NCI-H2029 (cell line): Measurements from ENCODE around the gene CHORDC1.
"Not testable (repeated sequence)": the region's sequence is repeated elsewhere in the genome, so short reads cannot be mapped to it uniquely, and the experiment has no call there.

Source experiments
- DNase-seq: peaks from one replicate; lab custom pipeline; 2025; lab: John Stamatoyannopoulos, UW

Gene CHORDC1

GRCh38 chr11:90222459-90223247, at the start of gene CHORDC1:
CHORDC1 (minus strand) TSS chr11:90223049; CDS start chr11:90222954, 95 bp downstream.
- peak; percentile 85 for DNase-seq

DNA sequence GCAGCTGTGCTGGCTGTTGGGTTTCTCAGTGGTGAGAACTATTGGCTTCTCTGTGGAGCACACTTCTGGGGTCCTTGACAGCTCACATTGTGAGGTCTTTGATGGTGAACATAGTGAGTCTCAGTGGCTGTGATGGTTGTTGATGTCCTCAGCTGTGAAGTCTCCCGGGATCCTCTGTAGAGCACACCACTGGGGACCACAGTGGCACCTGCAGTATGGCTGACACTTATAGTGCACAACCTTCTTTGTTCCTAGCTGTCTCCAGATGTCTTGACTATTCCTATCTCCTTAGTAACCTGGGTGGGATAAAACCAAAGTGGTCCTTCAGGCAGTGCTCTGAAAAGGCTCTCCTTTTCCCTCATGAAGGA, 34.3 kb upstream of the CHORDC1 start:
- DNase-seq: no peak

DNA sequence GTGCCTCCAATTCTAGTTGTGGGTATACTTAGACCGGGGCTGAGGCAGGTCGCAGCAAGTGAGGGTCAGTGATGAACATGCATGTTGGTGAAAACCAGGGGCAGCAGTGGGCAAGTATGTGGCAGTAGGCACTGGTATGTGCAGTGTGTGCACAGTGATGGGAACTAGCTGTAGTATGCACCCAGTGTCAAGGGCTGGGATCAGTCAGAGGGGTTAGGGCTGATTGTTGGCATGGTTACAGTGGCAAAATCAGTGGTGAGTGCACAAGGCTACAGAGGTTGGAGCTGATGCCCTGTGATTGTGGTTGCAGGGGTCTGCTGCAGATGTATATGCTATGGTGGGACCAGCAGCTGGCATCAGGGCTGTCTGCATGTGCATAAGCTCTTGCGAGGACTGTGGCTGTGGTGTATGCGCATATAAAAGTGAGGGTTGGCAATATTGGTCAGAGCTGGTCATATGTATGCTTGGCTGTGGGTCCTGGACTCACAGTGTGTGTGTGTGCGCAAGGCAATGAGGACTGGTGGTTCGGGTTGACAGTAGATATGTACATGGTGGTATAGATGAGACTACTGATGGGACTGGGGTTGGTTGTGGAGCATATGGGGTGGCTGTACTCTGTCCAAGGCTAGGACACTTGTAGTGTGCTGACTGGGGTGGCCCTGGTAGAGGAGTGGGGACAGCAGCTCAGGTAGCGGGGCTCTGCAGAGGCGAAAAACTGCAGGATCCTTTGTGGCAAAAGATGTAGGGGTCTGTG, 33.7 kb upstream of the CHORDC1 start:
- DNase-seq: no peak

- DNase-seq: no peak
Measured at GRCh38 chr11:90254065-90254464, 31.2 kb upstream of the CHORDC1 start.

GRCh38 chr11:90252053-90252452, 29.2 kb upstream of the CHORDC1 start:
- DNase-seq: no peak

DNA sequence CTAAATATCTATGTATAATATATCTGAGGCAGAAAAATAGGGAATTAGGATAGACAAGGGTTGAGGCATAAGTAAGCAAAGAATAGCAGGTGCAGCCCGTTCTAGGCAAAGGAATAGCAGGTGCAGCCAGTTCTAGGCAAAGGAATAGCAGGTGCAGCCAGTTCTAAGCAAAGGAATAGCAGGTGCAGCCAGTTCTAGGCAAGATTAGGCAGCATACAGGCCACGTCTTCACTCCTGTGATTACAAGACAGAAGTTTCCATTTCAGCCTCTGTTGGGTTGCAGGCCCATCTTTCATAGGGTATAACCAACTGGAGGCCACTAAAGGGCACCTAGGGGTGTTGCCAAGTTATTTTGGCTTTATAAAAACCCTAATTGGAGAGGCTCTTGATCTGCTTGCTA, 28.8 kb upstream of the CHORDC1 start:
- no peak for DNase-seq

GRCh38 chr11:90250970-90251369, 28.1 kb upstream of the CHORDC1 start:
- no peak for DNase-seq

DNA sequence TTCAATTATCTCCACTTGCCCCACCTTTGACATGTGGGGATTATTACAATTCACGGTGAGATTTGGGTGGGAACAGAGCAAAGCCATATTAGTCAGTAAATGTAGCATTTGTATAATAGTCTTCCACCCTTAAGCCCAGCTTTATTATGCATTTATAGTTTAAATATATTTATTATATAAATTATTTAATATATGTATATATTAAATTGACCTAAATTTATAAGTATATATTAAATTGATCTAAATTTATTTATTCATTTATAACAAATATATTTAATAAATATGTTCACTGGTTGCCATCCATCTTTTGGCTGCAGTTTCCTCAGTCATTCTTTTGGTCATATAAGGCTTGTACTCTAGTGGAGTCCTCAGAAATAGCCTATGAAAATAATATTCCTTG, 23.6 kb upstream of the CHORDC1 start:
- no peak for DNase-seq

- DNase-seq: peak; percentile 17
Measured at GRCh38 chr11:90243534-90243933, 20.7 kb upstream of the CHORDC1 start.

- no peak for DNase-seq
Measured at GRCh38 chr11:90242894-90243416, 20.1 kb upstream of the CHORDC1 start.

GRCh38 chr11:90241414-90241813, 18.6 kb upstream of the CHORDC1 start:
- peak; percentile 52 for DNase-seq

- not testable (repeated sequence) for DNase-seq
Measured at GRCh38 chr11:90239967-90240636, 17.3 kb upstream of the CHORDC1 start.

DNA sequence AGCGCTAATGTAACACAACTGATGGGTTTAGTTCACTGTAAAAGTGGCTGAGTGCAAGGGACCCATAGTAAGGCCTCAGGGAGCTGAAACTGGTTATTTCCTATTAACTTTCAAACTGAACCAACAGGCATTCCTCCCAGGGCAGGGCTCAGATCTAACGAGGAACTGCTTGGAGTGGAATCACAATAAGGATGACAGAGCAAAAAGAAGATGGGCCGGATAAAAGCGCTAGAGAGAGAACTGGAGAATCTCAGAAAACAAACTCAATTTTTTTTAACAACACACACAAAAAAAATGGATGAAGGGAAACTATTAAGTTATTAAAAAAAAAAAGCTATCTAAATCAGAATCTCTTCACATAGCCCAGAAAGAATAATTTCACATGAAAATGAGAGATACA, 14.2 kb upstream of the CHORDC1 start:
- DNase-seq: no peak

GRCh38 chr11:90235526-90235925, 12.7 kb upstream of the CHORDC1 start:
- no peak for DNase-seq

GRCh38 chr11:90234977-90235376, 12.1 kb upstream of the CHORDC1 start:
- no peak for DNase-seq

DNA sequence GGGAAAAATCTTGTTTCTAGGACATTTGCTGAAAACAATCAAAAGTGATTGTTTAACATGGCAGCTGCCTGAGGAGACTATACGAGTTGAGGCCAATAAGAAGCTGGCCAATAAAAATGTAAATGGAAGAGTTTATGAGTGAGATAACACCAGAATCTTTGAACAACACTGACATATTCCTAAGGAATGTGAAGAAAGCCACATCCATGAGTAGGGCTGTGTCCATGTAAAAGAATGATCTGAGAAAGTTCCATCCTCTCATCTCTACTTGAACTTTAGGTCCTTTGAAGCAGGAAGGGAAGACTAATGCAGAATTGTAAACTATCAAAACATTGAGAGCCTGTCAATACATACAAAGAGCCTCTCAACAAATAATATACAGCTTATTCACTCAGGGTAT, 6.9 kb upstream of the CHORDC1 start:
- no peak for DNase-seq

- no peak for DNase-seq
Measured at GRCh38 chr11:90228056-90228455, 5.2 kb upstream of the CHORDC1 start.

DNA sequence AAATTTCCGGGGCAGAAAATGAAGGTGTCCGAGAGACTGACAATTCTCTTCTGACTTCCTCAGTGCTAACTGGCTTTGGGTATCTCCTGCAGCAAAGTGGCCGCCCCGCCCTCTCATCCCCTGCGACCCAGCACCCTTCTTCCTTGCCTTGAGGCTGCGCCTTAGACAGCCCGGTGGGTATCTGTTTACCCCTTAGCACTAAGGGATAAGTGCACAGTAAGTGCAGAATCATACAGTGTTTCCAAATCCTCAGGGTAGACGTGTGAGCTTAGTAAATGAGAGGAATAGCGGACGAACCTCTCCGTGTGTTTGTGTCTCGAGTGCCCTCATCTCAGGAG, 368 bp upstream of the CHORDC1 start:
- no peak for DNase-seq

DNA sequence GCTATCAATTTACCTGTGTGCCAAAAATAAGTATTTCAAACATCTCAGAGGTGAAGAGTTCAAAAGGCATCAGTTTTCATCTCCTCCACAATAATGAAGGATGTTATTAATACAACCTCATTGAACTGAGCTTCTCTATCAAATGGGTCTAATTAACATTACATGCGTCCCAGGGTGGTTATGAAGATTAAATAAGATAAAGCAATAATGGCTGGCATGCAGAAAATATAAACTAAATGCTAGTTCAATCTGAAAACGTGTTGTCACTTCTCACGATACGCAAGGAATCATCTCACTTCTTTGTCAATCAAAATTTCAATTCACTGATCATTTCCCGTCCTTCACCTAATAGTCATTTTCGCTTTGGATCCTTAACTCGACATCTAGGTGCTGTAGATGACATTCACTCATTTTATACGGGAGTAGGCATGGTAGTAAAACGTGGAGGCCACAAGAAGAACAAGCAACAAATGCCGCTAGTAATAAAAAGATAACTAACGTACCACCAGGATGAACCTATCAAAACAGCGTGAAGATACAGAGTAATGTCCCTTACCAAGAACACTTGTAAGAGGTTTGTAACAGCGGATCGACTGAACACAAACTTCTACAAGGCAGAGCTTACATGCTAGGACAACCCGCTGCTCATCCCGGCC, 918 bp downstream of the CHORDC1 start:
- DNase-seq: no peak

GRCh38 chr11:90220391-90220790, 2.5 kb downstream of the CHORDC1 start:
- DNase-seq: no peak

- DNase-seq: no peak
Measured at GRCh38 chr11:90219438-90219837, 3.4 kb downstream of the CHORDC1 start.

DNA sequence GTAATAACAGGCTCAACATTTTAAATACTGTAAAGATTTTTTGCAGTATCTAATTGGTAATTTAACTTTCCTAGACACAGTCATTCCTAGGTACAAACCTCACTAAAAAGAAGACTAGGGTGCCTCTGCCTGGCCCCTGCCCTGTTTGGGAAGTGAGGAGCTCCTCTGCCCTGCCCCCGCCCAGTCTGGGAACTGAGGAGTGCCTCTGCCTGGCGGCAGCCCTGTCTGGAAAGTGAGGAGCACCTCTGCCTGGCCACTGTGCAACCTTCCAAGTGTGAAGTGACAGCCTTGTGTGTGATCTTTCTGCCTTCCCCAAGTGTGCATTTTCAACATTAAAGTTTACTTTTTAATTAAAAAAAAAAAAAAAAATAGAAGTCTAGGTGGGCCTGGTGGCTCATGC, 4.2 kb downstream of the CHORDC1 start:
- no peak for DNase-seq
